DMS114 treated with DMSO at 0.1 percent for 48 hours (cell line): ENCODE results near the gene STK39.
"Not testable (repeated sequence)": the region's sequence is repeated elsewhere in the genome, so short reads cannot be mapped to it uniquely, and the experiment has no call there.

ENCODE experiments used
- DNase-seq: peaks from one replicate; lab custom pipeline; 2025; ENCODE audit not compliant: unreplicated experiment; lab: John Stamatoyannopoulos, UW

STK39 gene

GRCh38 chr2:168056242-168056787 is 191.1 kb downstream of the STK39 start:
- DNase-seq: no peak

DNA sequence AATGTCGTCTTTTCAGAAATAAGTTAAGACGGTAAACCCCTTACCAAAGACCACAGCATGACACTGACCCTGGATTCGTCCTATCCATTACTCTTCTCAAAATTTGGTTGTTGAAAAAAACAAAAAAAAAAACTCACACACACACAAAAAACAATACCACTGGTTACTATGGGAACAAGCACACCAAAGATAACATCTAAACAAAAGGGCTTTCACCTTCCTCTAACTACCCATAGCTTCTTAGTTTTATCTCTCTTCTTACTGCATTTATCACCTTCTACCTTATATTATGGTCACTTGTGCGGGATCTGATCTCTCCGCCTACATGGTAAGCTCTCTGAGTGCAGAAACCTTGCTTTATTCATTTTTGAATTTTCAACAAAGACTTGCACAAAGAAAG is 192.7 kb downstream of the STK39 start:
- DNase-seq: no peak

- DNase-seq: no peak
These were observed 193.7 kb downstream of the STK39 start for GRCh38 chr2:168053676-168054075.

DNA sequence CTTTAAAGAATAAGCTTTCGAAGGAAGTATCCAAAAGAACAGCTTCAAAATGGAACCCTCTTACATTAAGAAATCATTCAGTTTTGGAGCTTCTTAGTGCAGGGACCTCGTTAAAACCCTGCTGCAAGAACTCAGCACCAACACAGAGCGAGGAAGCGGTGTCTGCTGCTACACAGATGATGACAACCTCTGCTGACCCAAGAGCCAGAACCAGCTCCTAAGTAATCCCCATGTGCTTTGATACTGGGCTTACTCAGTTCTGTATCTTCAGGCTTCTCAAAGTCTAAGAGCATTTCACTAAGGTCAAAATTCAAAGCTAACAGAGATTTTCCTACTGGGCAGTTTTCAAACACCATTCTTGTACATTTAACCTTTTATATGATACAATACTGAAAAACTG is 194.6 kb downstream of the STK39 start:
- no peak for DNase-seq

DNA sequence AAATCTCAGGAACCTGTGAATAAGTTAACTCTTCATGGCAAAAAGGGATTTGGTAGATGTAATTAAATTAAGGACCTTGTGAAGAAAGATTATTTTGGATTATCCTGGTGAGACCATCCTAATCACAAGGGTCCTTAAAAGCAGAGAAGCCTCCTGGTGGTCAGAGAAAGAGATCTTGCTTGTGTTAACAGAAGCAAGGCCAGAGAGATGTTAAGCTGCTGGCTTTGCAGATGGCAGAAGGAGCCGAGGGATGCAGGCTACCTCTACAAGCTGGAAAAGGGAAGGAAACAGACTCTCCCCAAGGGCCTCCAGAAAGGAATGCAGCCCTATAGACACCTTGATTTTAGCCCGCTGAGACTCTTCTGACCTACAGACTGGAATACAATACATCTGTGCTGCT is 197.0 kb downstream of the STK39 start:
- no peak for DNase-seq

- no peak for DNase-seq
These were observed 197.8 kb downstream of the STK39 start for GRCh38 chr2:168049609-168050008.

GRCh38 chr2:168047091-168047690 is 200.2 kb downstream of the STK39 start:
- no peak for DNase-seq

DNA sequence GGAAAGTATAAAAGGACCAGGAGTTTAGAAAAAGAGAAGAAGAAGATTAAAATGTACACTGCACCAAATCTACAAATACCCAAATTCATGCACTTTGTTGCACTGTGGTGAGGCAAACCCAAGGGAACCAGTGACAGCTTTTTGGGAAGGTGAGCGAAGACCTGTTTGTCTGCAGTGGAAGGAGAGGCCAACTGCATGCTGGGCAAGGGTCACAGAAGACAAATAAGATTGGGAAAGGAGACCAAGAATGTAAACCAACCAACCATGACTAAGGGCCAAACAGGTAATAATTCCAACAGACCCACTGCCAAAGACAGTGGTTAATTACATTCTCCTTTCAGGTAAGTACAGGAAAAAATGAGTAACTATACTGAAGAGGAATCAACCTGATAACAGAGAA is 202.8 kb downstream of the STK39 start:
- no peak for DNase-seq

DNA sequence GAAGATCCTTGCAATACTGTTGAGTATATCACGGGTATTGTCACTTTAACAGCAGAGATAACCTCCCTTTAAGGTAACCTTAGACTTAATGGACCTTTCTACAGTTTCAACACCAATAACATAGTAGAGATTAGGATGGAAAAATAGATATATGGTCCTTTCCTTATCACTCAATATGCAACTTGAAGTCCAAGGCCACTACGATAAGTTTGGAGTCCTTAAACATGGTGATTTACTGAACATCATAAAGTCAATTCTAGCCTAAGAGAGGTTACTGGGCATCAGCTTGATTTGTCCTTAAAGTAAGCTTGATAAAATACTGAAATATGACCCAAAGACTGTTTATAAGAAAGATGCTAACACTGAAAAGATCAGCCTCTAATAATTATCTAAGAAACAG is 203.2 kb downstream of the STK39 start:
- no peak for DNase-seq

DNA sequence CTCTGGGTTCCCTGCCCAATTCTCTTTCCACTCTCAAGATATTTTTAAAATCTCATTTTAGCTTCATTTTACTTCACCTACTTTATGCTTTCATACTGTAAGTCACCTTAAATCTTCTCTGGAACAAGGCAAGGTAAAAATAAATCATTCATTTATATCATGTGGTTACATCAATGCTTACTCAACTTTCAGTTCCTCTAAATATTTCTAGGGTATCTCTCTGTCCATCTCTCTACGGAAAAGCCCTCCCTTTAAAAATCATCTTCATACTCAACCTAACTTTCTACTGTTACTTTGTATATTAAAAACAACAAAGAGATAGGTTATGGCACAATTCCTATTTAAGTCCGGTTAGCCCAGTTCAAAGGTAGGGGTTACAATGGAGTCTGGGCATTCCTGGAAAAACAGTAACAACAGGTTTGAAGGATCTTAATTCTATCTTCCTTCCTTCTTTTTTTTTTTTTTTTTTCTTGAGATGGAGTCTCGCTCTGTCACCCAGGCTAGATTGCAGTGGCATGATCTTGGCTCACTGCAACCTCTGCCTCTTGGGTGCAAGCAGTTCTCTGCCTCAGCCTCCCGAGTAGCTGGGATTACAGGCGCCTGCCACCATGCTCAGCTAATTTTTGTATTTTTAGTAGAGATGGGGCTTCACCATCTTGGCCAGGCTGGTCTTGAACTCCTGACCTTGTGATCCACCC is 205.1 kb downstream of the STK39 start:
- DNase-seq: not testable (repeated sequence)

GRCh38 chr2:168039881-168040280 is 207.5 kb downstream of the STK39 start:
- no peak for DNase-seq

DNA sequence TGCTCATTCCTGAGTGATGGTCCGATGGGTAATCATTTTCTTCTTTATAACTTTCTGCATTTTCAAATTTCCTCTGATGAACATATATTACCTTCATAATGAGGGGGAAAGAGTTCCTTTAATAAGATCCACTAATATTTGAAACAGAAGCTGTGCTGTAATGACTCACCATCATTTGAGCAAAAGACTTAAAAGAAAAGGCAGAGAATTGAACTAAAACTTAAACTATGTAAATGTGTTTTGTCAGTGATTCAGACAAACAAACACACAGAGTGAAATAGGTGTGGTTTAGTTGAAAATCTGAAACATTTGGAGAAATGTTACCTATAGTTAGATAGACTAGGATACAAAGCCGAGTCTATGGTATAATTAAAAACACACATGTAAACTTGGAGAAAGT is 209.6 kb downstream of the STK39 start:
- no peak for DNase-seq

DNA sequence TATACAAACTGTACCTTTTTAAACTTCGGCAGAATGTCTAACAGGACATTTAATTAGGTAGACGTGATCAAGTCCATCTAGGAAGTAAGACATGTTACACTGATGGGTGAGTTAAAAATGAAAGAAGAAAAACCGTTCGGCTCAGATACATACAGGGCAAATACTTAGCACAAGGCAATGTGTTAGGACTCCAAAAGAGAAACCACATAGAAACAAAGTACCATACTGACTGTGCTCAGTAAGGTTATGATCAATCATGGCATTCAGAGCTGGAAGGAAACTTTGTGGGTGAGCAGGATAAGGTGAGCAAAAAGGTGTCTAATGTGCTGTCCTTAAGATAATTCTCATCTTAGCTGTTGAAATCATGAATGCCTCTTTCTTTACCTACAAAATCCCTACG is 211.9 kb downstream of the STK39 start:
- no peak for DNase-seq

DNA sequence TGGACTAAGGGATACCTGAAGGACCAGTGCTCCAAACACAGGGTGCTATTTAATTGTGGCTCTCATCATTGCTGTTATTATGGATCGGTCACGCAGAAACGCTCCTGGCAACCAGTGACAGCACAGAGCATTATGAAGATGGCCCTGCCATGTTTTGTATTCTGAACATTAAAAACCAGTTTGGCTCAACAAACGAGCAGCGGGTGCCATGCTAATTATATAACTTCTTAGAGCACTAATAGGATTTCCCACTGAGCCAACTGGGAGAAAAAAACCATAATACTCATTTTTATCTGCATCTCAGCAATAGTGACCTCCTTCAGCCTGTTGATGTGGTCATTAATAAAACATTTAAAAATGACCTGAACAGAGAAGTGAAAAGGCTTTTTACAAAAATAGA is 212.8 kb downstream of the STK39 start:
- DNase-seq: no peak

GRCh38 chr2:168033966-168034365 is 213.4 kb downstream of the STK39 start:
- DNase-seq: no peak

- no peak for DNase-seq
These were observed 215.3 kb downstream of the STK39 start for GRCh38 chr2:168032091-168032490.

DNA sequence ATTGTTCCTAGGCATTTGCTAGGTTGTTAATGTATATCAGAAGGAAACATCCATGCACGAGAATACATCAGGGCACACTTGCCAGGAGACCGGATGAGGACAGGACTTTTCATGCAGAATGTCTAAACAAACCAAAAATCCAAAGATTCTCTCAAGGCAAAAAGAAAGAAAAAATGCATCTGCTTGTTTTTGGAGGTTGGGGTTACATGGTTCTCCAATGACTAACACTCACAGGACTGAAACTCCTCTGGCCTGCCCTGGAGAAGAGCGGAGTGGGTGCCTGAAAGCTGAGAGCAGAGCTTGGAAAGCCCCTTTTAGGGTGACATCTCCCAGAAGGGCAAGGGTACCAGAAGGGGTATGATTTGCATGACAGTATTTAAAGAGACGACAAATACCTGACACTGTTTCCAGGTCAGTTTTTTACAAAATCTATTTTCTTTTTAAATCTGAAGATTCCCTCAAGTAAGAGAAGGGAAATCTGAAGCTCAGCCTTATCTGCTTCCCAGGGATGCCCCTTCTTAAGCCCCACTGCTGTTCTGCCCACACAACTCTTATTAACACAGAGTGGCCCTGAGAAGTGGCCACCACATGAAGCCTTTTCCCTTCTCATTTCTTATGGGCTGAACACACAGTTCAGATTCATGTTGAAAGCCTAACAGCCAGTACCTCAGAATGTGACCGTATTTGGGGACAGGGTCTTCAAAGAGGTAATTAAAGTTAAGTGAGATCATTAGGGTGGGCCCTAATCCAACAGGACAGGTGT is 216.4 kb downstream of the STK39 start:
- no peak for DNase-seq

- no peak for DNase-seq
These were observed 218.3 kb downstream of the STK39 start for GRCh38 chr2:168029071-168029470.

DNA sequence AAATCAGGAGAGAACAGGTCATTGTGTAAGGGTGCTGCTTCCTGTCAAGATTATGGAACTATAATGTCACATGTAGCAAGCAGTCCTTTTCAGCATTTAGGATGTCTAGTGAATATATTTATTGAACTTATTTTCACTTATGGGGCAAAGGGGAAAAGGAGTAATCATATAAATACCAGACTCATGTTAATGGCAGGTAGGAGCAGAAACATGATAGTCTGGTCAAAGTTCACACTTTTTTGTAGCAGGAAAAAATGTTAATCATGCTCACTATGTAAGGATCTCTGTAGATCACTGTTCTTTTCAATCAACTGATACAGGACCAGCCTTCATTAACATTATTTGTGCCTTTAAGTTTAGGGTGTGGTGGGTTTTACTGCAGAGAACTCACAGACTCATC is 219.0 kb downstream of the STK39 start:
- no peak for DNase-seq

GRCh38 chr2:168025487-168026202 is 221.8 kb downstream of the STK39 start:
- DNase-seq: no peak

- no peak for DNase-seq
These were observed 222.9 kb downstream of the STK39 start for GRCh38 chr2:168024459-168024858.
